H9 (cell line): ENCODE data around the gene RHOV. TPM values are rescaled to one million over a fixed set of nuclear protein-coding genes. Genes with fewer than 3 reads are reported as not detected.

ENCODE experiments used
- DNase-seq: peaks from one replicate; pipeline ENCODE4 v3.0.0-alpha.2; 2017
- H2AFZ ChIP-seq: one replicate; pipeline ENCODE4 v1.6.1; 2013; ENCODE audit warnings: mild to moderate bottlenecking, low read length, control low read depth, moderate library complexity
- H2AK5ac ChIP-seq: 2 replicates; pipeline ENCODE4 v1.6.1; 2013; ENCODE audit warnings: low read length, control low read depth, mixed read lengths; ENCODE audit not compliant: insufficient read length
- H2BK120ac ChIP-seq: one replicate; pipeline ENCODE4 v1.6.1; 2013; ENCODE audit warnings: low read depth, mild to moderate bottlenecking, low read length, control low read depth, inconsistent platforms; ENCODE audit not compliant: poor library complexity, severe bottlenecking
- H2BK12ac ChIP-seq: 2 replicates; pipeline ENCODE4 v1.6.1; 2013; ENCODE audit warnings: low read length, control low read depth, mixed read lengths, low read depth; ENCODE audit not compliant: insufficient read length
- H2BK15ac ChIP-seq: 2 replicates; pipeline ENCODE4 v1.6.1; 2013; ENCODE audit warnings: low read depth, low read length, control low read depth
- H2BK20ac ChIP-seq: one replicate; pipeline ENCODE4 v1.6.1; 2013; ENCODE audit warnings: low read depth, mild to moderate bottlenecking, low read length, control low read depth, inconsistent platforms; ENCODE audit not compliant: poor library complexity, severe bottlenecking
- H2BK5ac ChIP-seq: 2 replicates; pipeline ENCODE4 v1.6.1; 2013; ENCODE audit warnings: low read length, control low read depth, mixed read lengths; ENCODE audit not compliant: insufficient read length
- H3K14ac ChIP-seq: 2 replicates; pipeline ENCODE4 v1.6.1; 2013; ENCODE audit warnings: low read length, control low read depth; ENCODE audit not compliant: insufficient read depth
- H3K18ac ChIP-seq: 2 replicates; pipeline ENCODE4 v1.6.1; 2013; ENCODE audit warnings: low read depth, mild to moderate bottlenecking, mixed read lengths, low read length, control low read depth; ENCODE audit not compliant: insufficient read length
- H3K23ac ChIP-seq: 2 replicates; pipeline ENCODE4 v1.6.1; 2013; ENCODE audit warnings: low read length, control low read depth, mixed read lengths, low read depth; ENCODE audit not compliant: insufficient read length
- H3K23me2 ChIP-seq: 2 replicates; pipeline ENCODE4 v1.6.1; 2013; ENCODE audit warnings: low read depth, mild to moderate bottlenecking, mixed read lengths, low read length, control low read depth; ENCODE audit not compliant: insufficient read length, poor library complexity, severe bottlenecking
- H3K27ac ChIP-seq: 2 replicates; pipeline ENCODE4 v1.5.1; 2013; ENCODE audit warnings: low read length, control low read depth, mixed read lengths, low read depth; ENCODE audit not compliant: insufficient read length
- H3K27me3 ChIP-seq: 2 replicates; pipeline ENCODE4 v1.6.1; 2013; ENCODE audit warnings: low read length, control low read depth, inconsistent platforms; ENCODE audit not compliant: insufficient read depth
- H3K4ac ChIP-seq: 2 replicates; pipeline ENCODE4 v1.6.1; 2013; ENCODE audit warnings: low read depth, mild to moderate bottlenecking, control low read depth, inconsistent platforms, low read length, moderate library complexity
- H3K4me1 ChIP-seq: 2 replicates; pipeline ENCODE4 v1.6.1; 2013; ENCODE audit warnings: low read length, control low read depth, inconsistent platforms; ENCODE audit not compliant: insufficient read depth
- H3K4me2 ChIP-seq: 2 replicates; pipeline ENCODE4 v1.6.1; 2013; ENCODE audit warnings: low read length, control low read depth, mixed read lengths; ENCODE audit not compliant: insufficient read length, insufficient read depth
- H3K56ac ChIP-seq: 2 replicates; pipeline ENCODE4 v1.6.1; 2013; ENCODE audit warnings: low read depth, mild to moderate bottlenecking, mixed read lengths, low read length, control low read depth; ENCODE audit not compliant: insufficient read length
- H3K79me1 ChIP-seq: 2 replicates; pipeline ENCODE4 v1.6.1; 2013; ENCODE audit warnings: low read depth, mild to moderate bottlenecking, moderate library complexity, low read length, control low read depth, inconsistent platforms; ENCODE audit not compliant: insufficient read depth, poor library complexity, severe bottlenecking
- H3K79me2 ChIP-seq: 2 replicates; pipeline ENCODE4 v1.6.1; 2013; ENCODE audit warnings: low read length, control low read depth, inconsistent platforms; ENCODE audit not compliant: insufficient read depth
- H3K9ac ChIP-seq: 2 replicates; pipeline ENCODE4 v1.6.1; 2013; ENCODE audit warnings: low read length, control low read depth, mixed read lengths; ENCODE audit not compliant: insufficient read length; ENCODE audit errors: extremely low read depth
- H3K9me3 ChIP-seq: one replicate; pipeline ENCODE4 v1.6.1; 2013; ENCODE audit warnings: low read depth, low read length, inconsistent platforms; ENCODE audit not compliant: control insufficient read depth
- H3T11ph ChIP-seq: one replicate; pipeline ENCODE4 v1.6.1; 2013; ENCODE audit warnings: mild to moderate bottlenecking, low read length, control low read depth, inconsistent platforms
- H4K20me1 ChIP-seq: one replicate; pipeline ENCODE4 v1.6.1; 2013; ENCODE audit not compliant: control insufficient read depth, insufficient read length, insufficient read depth
- H4K5ac ChIP-seq: 2 replicates; pipeline ENCODE4 v1.6.1; 2013; ENCODE audit warnings: low read depth, mild to moderate bottlenecking, mixed read lengths, low read length, control low read depth; ENCODE audit not compliant: insufficient read length
- H4K8ac ChIP-seq: replicated peaks from 2 replicates; pipeline ENCODE4 v1.6.1; 2013; ENCODE audit warnings: low read length, control low read depth, mixed read lengths, low read depth; ENCODE audit not compliant: insufficient read length
- H4K91ac ChIP-seq: 2 replicates; pipeline ENCODE4 v1.6.1; 2013; ENCODE audit warnings: low read depth, mild to moderate bottlenecking, moderate library complexity, mixed read lengths, low read length, control low read depth; ENCODE audit not compliant: insufficient read length
- H3K27ac Mint-ChIP-seq, 3 experiments: 2 replicates in 2 of 3; 3 replicates in 1 of 3; pipeline ENCODE4 v1.8.0; 2020 to 2021; ENCODE audit warnings: mixed read lengths in 3 of 3, mild to moderate bottlenecking in 1 of 3, moderate library complexity in 1 of 3
- H3K27me3 Mint-ChIP-seq: 2 replicates; pipeline ENCODE4 v1.8.0; 2021; ENCODE audit warnings: low read depth, mild to moderate bottlenecking, moderate library complexity, mixed read lengths
- H3K36me3 Mint-ChIP-seq, 3 experiments: 2 replicates in 2 of 3; 3 replicates in 1 of 3; pipeline ENCODE4 v1.8.0; 2020 to 2021; ENCODE audit warnings: low read depth in 3 of 3, mixed read lengths in 3 of 3; ENCODE audit not compliant: insufficient read depth in 1 of 3
- H3K4me1 Mint-ChIP-seq, 2 experiments: 2 replicates each; pipeline ENCODE4 v1.8.0; 2020; ENCODE audit warnings: mixed read lengths in 2 of 2
- H3K4me3 Mint-ChIP-seq, 2 experiments: 2 replicates in 1 of 2; 3 replicates in 1 of 2; pipeline ENCODE4 v1.8.0; 2020 to 2021; ENCODE audit warnings: mild to moderate bottlenecking in 2 of 2, mixed read lengths in 2 of 2, moderate library complexity in 1 of 2
- H3K9me3 Mint-ChIP-seq, 2 experiments: 2 replicates in 1 of 2; 3 replicates in 1 of 2; pipeline ENCODE4 v1.8.0; 2020; ENCODE audit warnings: mild to moderate bottlenecking in 2 of 2, mixed read lengths in 2 of 2, moderate library complexity in 1 of 2
- WGBS: extraction: QIAGEN DNeasy Blood & Tissue Kit; methylation state at CpG from one replicate; pipeline ENCODE4 v1.1.7; 2013; ENCODE audit warnings: missing lambda C conversion rate, low lambda C conversion rate, mixed read lengths; ENCODE audit not compliant: insufficient read length; ENCODE audit errors: extremely low coverage; 5-methylcytosine and 5-hydroxymethylcytosine counted together
- total RNA-seq: library from RNA; stranded (reverse); gene quantifications from 2 replicates; pipeline ENCODE4 v1.2.1, GENCODE V29; 2021
- TF ChIP-seq, protein P1 (sequence below): fragments of 200-600 bp; sonication (generic); conservative IDR thresholded peaks from 3 replicates; pipeline ENCODE4 v1.8.0; 2021; ENCODE audit warnings: antibody characterized with exemption, mild to moderate bottlenecking

The RHOV gene
- total RNA-seq, 1 experiment from 2014 or later, result 3.9 TPM

DNA sequence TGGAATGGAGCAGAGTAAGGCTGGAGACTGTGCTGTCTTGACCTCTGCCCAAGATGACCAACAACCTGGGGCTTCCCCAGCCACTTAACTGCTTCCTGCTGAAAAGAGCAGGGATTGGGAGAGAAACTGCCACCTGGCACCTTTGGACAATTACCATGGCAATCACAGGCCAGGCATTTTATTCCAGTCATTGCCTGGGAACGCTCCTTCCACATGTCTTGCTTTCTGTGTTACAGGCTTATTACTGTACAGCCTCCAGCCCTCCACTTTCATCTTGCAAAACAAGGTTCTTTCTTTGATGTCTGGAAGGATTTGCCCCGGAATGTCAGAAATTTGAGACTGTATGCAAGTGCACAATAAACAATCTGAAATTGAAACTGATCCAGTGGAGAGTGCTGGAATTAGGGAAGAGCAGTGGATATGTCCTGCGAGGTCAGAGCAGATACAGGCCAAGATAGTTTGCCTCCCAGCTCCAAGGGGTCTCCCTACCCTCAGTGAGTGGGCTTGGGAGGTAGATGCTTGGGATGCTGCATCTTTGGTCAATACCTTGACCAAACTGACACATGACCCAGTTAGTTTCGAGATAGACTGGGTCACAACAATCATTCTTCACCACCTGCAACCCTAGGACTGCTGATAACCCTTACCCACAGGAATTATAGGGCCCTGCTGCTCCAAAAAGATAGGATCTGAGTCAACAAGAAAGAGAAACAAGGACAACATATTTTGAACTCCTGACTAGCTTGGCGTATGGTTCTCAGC is 48.2 kb downstream of the RHOV start:
- Histone ChIP-seq H2BK20ac (no peak overlapping the region), H3K23me2 (no peaks in the 10 kb centered on the region), H4K91ac (no peak overlapping the region), H2BK12ac (no peak overlapping the region), H3T11ph (no peak overlapping the region), H3K27me3 (no peaks in the 10 kb centered on the region), H4K8ac (no peak overlapping the region), H2BK5ac (no peak overlapping the region), H3K27ac (no peak overlapping the region), H3K9me3 (no peaks in the 10 kb centered on the region), H4K20me1 (no peaks in the 10 kb centered on the region), H3K23ac (no peak overlapping the region), H4K5ac (no peak overlapping the region), H2AK5ac (no peak overlapping the region), H3K79me1 (no peaks in the 10 kb centered on the region), H3K56ac (no peak overlapping the region), H3K9ac (no peak overlapping the region), H3K4me2 (no peak overlapping the region), H2BK120ac (no peak overlapping the region), H3K79me2 (no peaks in the 10 kb centered on the region), H2AFZ (no peak overlapping the region), H3K18ac (no peak overlapping the region), H3K14ac (no peak overlapping the region), H2BK15ac (no peak overlapping the region), H3K4me1 (peaks cover 2% of the 10 kb centered on the region; the same call in 1 of the 2 replicates), H3K4ac (no peak overlapping the region)
- Mint-ChIP-seq H3K27ac (no peak overlapping the region), H3K27me3 (no peaks in the 10 kb centered on the region; the same call in 1 of the 2 replicates), H3K9me3 (no peaks in the 10 kb centered on the region), H3K4me1 (peaks cover 5 to 6% of the 10 kb centered on the region in 2 experiments), H3K4me3 (no peak overlapping the region), H3K36me3 (no peaks in the 10 kb centered on the region)
- TF ChIP-seq, protein P1, sequence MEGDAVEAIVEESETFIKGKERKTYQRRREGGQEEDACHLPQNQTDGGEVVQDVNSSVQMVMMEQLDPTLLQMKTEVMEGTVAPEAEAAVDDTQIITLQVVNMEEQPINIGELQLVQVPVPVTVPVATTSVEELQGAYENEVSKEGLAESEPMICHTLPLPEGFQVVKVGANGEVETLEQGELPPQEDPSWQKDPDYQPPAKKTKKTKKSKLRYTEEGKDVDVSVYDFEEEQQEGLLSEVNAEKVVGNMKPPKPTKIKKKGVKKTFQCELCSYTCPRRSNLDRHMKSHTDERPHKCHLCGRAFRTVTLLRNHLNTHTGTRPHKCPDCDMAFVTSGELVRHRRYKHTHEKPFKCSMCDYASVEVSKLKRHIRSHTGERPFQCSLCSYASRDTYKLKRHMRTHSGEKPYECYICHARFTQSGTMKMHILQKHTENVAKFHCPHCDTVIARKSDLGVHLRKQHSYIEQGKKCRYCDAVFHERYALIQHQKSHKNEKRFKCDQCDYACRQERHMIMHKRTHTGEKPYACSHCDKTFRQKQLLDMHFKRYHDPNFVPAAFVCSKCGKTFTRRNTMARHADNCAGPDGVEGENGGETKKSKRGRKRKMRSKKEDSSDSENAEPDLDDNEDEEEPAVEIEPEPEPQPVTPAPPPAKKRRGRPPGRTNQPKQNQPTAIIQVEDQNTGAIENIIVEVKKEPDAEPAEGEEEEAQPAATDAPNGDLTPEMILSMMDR, result no peak
- no CpG with 5 or more reads among the region's 5 CpGs for WGBS
- DNase-seq, result no peak
